Measurements from ENCODE around the gene SLC25A28. TPM values are rescaled to one million over a fixed set of nuclear protein-coding genes. Genes with fewer than 3 reads are reported as not detected.

SLC25A28 gene
- total and polyA plus RNA-seq, 2 donors (not counting 1 experiment from before 2014, with no cell fraction given) = 96.4 to 224 TPM

- DNase-seq (no peak), ATAC-seq (ENCODE audit: low read depth) (no peak)
- no peaks in the 10 kb centered on the region for H4K20me1 ChIP-seq (ENCODE audit: control insufficient read depth, insufficient read depth, low read length, poor library complexity, severe bottlenecking)
- H3K9me3 Mint-ChIP-seq (ENCODE audit: insufficient read depth) = no peaks in the 10 kb centered on the region
- no peak overlapping the region for H3K4me3 Mint-ChIP-seq
- H2AFZ ChIP-seq (ENCODE audit: insufficient read depth, low read depth, low read length, poor library complexity, severe bottlenecking) = no peak overlapping the region
- ChIA-PET POLR2A (no interaction called here), CTCF (interaction anchor here (1.4 kb wide), 1 partner anchor 21 kb away, joined by 3 read pairs; no protein-coding TSS in a partner anchor)
- no peaks in the 10 kb centered on the region for H3K36me3 ChIP-seq (replicated peaks in 1 of 2; ENCODE audit: control extremely low read depth in 1 of 2, control insufficient read depth in 1 of 2, extremely low read depth in 1 of 2, insufficient read depth in 2 of 2, low read length in 1 of 2)
- no peaks in the 10 kb centered on the region for H3K9me3 ChIP-seq (ENCODE audit: control extremely low read depth in 1 of 3, control insufficient read depth in 2 of 3, insufficient read depth in 1 of 3, low read length in 2 of 3)
- H3K9ac ChIP-seq (ENCODE audit: low read length) = no peak overlapping the region
- peaks cover 0 to 2% (median 0%) of the 10 kb centered on the region in 4 experiments for H3K27me3 ChIP-seq (replicated peaks in 1 of 4; ENCODE audit: control extremely low read depth in 1 of 4, control insufficient read depth in 3 of 4, insufficient read depth in 4 of 4, low read length in 3 of 4)
- 72% methylated on average over 6 of the region's 8 CpGs for WGBS (ENCODE audit: insufficient coverage)
- no peaks in the 10 kb centered on the region for H3K79me2 ChIP-seq (ENCODE audit: control insufficient read depth, insufficient read depth, low read length)
- H3K4me2 ChIP-seq (replicated peaks; ENCODE audit: low read depth, low read length, poor library complexity, severe bottlenecking) = no peak overlapping the region
- intact Hi-C loops (cut with micrococcal nuclease) = no loop called here
- H3K27ac ChIP-seq (ENCODE audit: low read length in 2 of 2) = no peak overlapping the region
- peaks cover 3% of the 10 kb centered on the region for H3K27me3 Mint-ChIP-seq
- no peak overlapping the region for H3K4me3 ChIP-seq (ENCODE audit: control extremely low read depth in 1 of 5, extremely low read depth in 1 of 5, insufficient read depth in 1 of 5, low read depth in 2 of 5, low read length in 4 of 5)
- no peak overlapping the region for H3K27ac Mint-ChIP-seq
- TF ChIP-seq CTCF (IDR thresholded peaks at IDR 0.05) = no peak
- no peak for TF ChIP-seq EZH2 (IDR thresholded peaks at IDR 0.05; ENCODE audit: borderline replicate concordance, insufficient read depth, low read depth, low read length, poor library complexity, severe bottlenecking)
- H3K4me1 Mint-ChIP-seq = no peaks in the 10 kb centered on the region
- no peaks in the 10 kb centered on the region for H3K4me1 ChIP-seq (ENCODE audit: control insufficient read depth in 2 of 2, insufficient read depth in 2 of 2, low read length in 2 of 2)
These were observed 36.6 kb downstream of the SLC25A28 start for GRCh38 chr10:99583687-99584086.

- no peak for DNase-seq
- Histone ChIP-seq H3K27me3 (replicated peaks in 1 of 4; ENCODE audit: control extremely low read depth in 1 of 4, control insufficient read depth in 3 of 4, insufficient read depth in 4 of 4, low read length in 3 of 4) (peaks cover 0 to 2% (median 0%) of the 10 kb centered on the region in 4 experiments), H4K20me1 (ENCODE audit: control insufficient read depth, insufficient read depth, low read length, poor library complexity, severe bottlenecking) (no peaks in the 10 kb centered on the region), H3K36me3 (replicated peaks in 1 of 2; ENCODE audit: control extremely low read depth in 1 of 2, control insufficient read depth in 1 of 2, extremely low read depth in 1 of 2, insufficient read depth in 2 of 2, low read length in 1 of 2) (no peaks in the 10 kb centered on the region), H3K4me1 (ENCODE audit: control insufficient read depth in 2 of 2, insufficient read depth in 2 of 2, low read length in 2 of 2) (no peaks in the 10 kb centered on the region), H3K9me3 (ENCODE audit: control extremely low read depth in 1 of 3, control insufficient read depth in 2 of 3, insufficient read depth in 1 of 3, low read length in 2 of 3) (no peaks in the 10 kb centered on the region), H3K27ac (ENCODE audit: low read length in 2 of 2) (no peak overlapping the region), H3K9ac (ENCODE audit: low read length) (no peak overlapping the region), H3K4me3 (ENCODE audit: control extremely low read depth in 1 of 5, extremely low read depth in 1 of 5, insufficient read depth in 1 of 5, low read depth in 2 of 5, low read length in 4 of 5) (no peak overlapping the region), H2AFZ (ENCODE audit: insufficient read depth, low read depth, low read length, poor library complexity, severe bottlenecking) (no peak overlapping the region), H3K4me2 (replicated peaks; ENCODE audit: low read depth, low read length, poor library complexity, severe bottlenecking) (no peak overlapping the region), H3K79me2 (ENCODE audit: control insufficient read depth, insufficient read depth, low read length) (no peaks in the 10 kb centered on the region)
- intact Hi-C loops (cut with micrococcal nuclease) = no loop called here
- Mint-ChIP-seq H3K27me3 (peaks cover 3% of the 10 kb centered on the region), H3K9me3 (ENCODE audit: insufficient read depth) (no peaks in the 10 kb centered on the region), H3K4me1 (no peaks in the 10 kb centered on the region), H3K4me3 (no peak overlapping the region), H3K27ac (no peak overlapping the region)
- no peak for ATAC-seq (ENCODE audit: low read depth)
- CTCF ChIA-PET = interaction anchor here (0.6 kb wide), 1 partner anchor 27 kb away, joined by 5 read pairs; no protein-coding TSS in a partner anchor
- POLR2A ChIA-PET = no interaction called here
- 94% methylated on average over 3 of the region's 6 CpGs for WGBS (ENCODE audit: insufficient coverage)
- no peak for TF ChIP-seq CTCF (IDR thresholded peaks at IDR 0.05)
- TF ChIP-seq EZH2 (IDR thresholded peaks at IDR 0.05; ENCODE audit: borderline replicate concordance, insufficient read depth, low read depth, low read length, poor library complexity, severe bottlenecking) = no peak
These were observed 37.9 kb downstream of the SLC25A28 start for GRCh38 chr10:99582255-99582770.
